ENCODE measurements around the gene RIN3. TPM values are rescaled to one million over a fixed set of nuclear protein-coding genes. Genes with fewer than 3 reads are reported as not detected.

RIN3 gene
- total RNA-seq, 1 experiment from 2014 or later = 1.5 TPM

GRCh38 chr14:92464156-92464555 is 49.4 kb upstream of the RIN3 start:
- Histone ChIP-seq H3T11ph (ENCODE audit: low read length) (no peak overlapping the region), H2AK5ac (ENCODE audit: insufficient read length, low read length) (no peak overlapping the region), H3K27ac (ENCODE audit: insufficient read length, low read depth, low read length) (no peak overlapping the region), H3K18ac (ENCODE audit: insufficient read length, low read depth, low read length) (no peak overlapping the region), H3K4me1 (ENCODE audit: insufficient read depth, low read length) (no peaks in the 10 kb centered on the region), H2BK15ac (ENCODE audit: low read depth, low read length) (no peak overlapping the region), H4K8ac (replicated peaks; ENCODE audit: insufficient read length, low read depth, low read length) (no peak overlapping the region), H4K20me1 (ENCODE audit: control insufficient read depth, insufficient read depth, insufficient read length) (no peaks in the 10 kb centered on the region), H2BK20ac (ENCODE audit: low read depth, low read length, poor library complexity, severe bottlenecking) (no peak overlapping the region), H3K9ac (ENCODE audit: extremely low read depth, insufficient read length, low read length) (no peak overlapping the region), H3K4me2 (ENCODE audit: insufficient read depth, insufficient read length, low read length) (no peak overlapping the region), H2BK120ac (ENCODE audit: low read depth, low read length, poor library complexity, severe bottlenecking) (no peak overlapping the region), H3K79me2 (ENCODE audit: insufficient read depth, low read length) (no peaks in the 10 kb centered on the region; the same call in 1 of the 2 replicates), H3K23ac (ENCODE audit: insufficient read length, low read depth, low read length) (no peak overlapping the region), H4K91ac (ENCODE audit: insufficient read length, low read depth, low read length) (no peak overlapping the region), H2BK5ac (ENCODE audit: insufficient read length, low read length) (no peak overlapping the region), H2BK12ac (ENCODE audit: insufficient read length, low read depth, low read length) (no peak overlapping the region), H3K27me3 (ENCODE audit: insufficient read depth, low read length) (no peaks in the 10 kb centered on the region), H3K79me1 (ENCODE audit: insufficient read depth, low read depth, low read length, poor library complexity, severe bottlenecking) (no peaks in the 10 kb centered on the region), H2AFZ (ENCODE audit: low read length) (no peak overlapping the region), H3K4ac (ENCODE audit: low read depth, low read length) (no peak overlapping the region), H4K5ac (ENCODE audit: insufficient read length, low read depth, low read length) (no peak overlapping the region), H3K23me2 (ENCODE audit: insufficient read length, low read depth, low read length, poor library complexity, severe bottlenecking) (no peaks in the 10 kb centered on the region), H3K56ac (ENCODE audit: insufficient read length, low read depth, low read length) (no peak overlapping the region), H3K9me3 (ENCODE audit: control insufficient read depth, low read depth, low read length) (no peaks in the 10 kb centered on the region), H3K14ac (ENCODE audit: insufficient read depth, low read length) (no peak overlapping the region)
- no peak overlapping the region; a peak in 1 of 5 replicates for H3K4me3 Mint-ChIP-seq
- H3K4me1 Mint-ChIP-seq = peaks cover 0 to 13% of the 10 kb centered on the region in 2 experiments; a peak in 2 of 4 replicates
- no CpG with 5 or more reads among the region's 6 CpGs for WGBS (ENCODE audit: extremely low coverage, insufficient read length, low lambda C conversion rate)
- peaks cover 3% of the 10 kb centered on the region for H3K27me3 Mint-ChIP-seq (ENCODE audit: low read depth)
- H3K36me3 Mint-ChIP-seq (ENCODE audit: insufficient read depth in 1 of 3, low read depth in 3 of 3) = peaks cover 0 to 5% (median 0%) of the 10 kb centered on the region in 3 experiments; a peak in 2 of 7 replicates
- peaks cover 6% of the 10 kb centered on the region in 2 experiments; a peak in 4 of 5 replicates for H3K9me3 Mint-ChIP-seq
- H3K27ac Mint-ChIP-seq = no peak overlapping the region; a peak in 1 of 7 replicates
- TF ChIP-seq CTCF (conservative IDR thresholded peaks at IDR 0.05) = no peak
- DNase-seq = no peak
